OCI-LY7 (cell line): Measurements from ENCODE around the gene WDR46. TPM values are rescaled to one million over a fixed set of nuclear protein-coding genes. Genes with fewer than 3 reads are reported as not detected.

Experiments
- Bru-seq: library from RNA; stranded (reverse); fragments of 400-500 nt; gene quantifications from one replicate; lab custom pipeline; 2021; lab: Mats Ljungman, UMichigan
- BruChase-seq, 2 experiments: library from RNA; stranded (reverse); fragments of 400-500 nt; gene quantifications; one replicate each; lab custom pipeline; 2021; lab: Mats Ljungman, UMichigan
- BruUV-seq: library from RNA; stranded (reverse); fragments of 400-500 nt; replicated peaks from 2 replicates; lab custom pipeline; 2021; lab: Mats Ljungman, UMichigan
- CTCF ChIA-PET: fragments of 300-600 bp; sonication (Branson Sonifier 250); formaldehyde crosslinking; loops from one replicate; lab custom pipeline; 2022; ENCODE audit warnings: antibody characterized with exemption; ENCODE audit not compliant: unreplicated experiment; lab: Charles Lee
- POLR2A ChIA-PET: fragments of 300-600 bp; sonication (Branson Sonifier 250); formaldehyde crosslinking; loops from one replicate; lab custom pipeline; 2022; ENCODE audit warnings: antibody characterized with exemption; lab: Charles Lee
- DNase-seq: peaks from one replicate; pipeline ENCODE4 v3.0.0-alpha.2; 2015; ENCODE audit warnings: low spot score
- H2AFZ ChIP-seq: fragments of 200-600 bp; sonication (generic), shearing (Covaris generic); 2 replicates; pipeline ENCODE4 v1.6.1; 2014; ENCODE audit warnings: mild to moderate bottlenecking, antibody characterized with exemption, low read length, moderate library complexity
- H3K27ac ChIP-seq: fragments of 200-600 bp; sonication (generic); 2 replicates; pipeline ENCODE4 v1.5.1; 2014; ENCODE audit warnings: mixed run types, low read depth, mild to moderate bottlenecking, moderate library complexity, low read length, inconsistent platforms; ENCODE audit not compliant: poor library complexity, severe bottlenecking
- H3K36me3 ChIP-seq: fragments of 200-600 bp; sonication (generic); 2 replicates; pipeline ENCODE4 v1.6.1; 2014; ENCODE audit warnings: mild to moderate bottlenecking, antibody characterized with exemption, low read length, moderate library complexity, mixed read lengths; ENCODE audit not compliant: insufficient read depth
- H3K4me1 ChIP-seq: fragments of 200-600 bp; sonication (generic); 2 replicates; pipeline ENCODE4 v1.5.1; 2014; ENCODE audit warnings: mild to moderate bottlenecking, low read length; ENCODE audit not compliant: insufficient read depth, poor library complexity, severe bottlenecking
- H3K4me2 ChIP-seq: fragments of 200-600 bp; sonication (generic); 2 replicates; pipeline ENCODE4 v1.6.1; 2014; ENCODE audit warnings: mild to moderate bottlenecking, low read length
- H3K4me3 ChIP-seq: fragments of 200-600 bp; sonication (generic); 2 replicates; pipeline ENCODE4 v1.5.1; 2014; ENCODE audit warnings: mild to moderate bottlenecking, low read depth, low read length; ENCODE audit not compliant: poor library complexity, severe bottlenecking
- H3K79me2 ChIP-seq: fragments of 200-600 bp; sonication (generic); 2 replicates; pipeline ENCODE4 v1.6.1; 2016; ENCODE audit warnings: low read depth, mild to moderate bottlenecking, low read length, moderate library complexity, mixed read lengths; ENCODE audit not compliant: insufficient read depth
- H3K9me2 ChIP-seq: fragments of 200-600 bp; sonication (generic); 2 replicates; pipeline ENCODE4 v1.6.1; 2016; ENCODE audit warnings: mild to moderate bottlenecking, low read length, mixed read lengths; ENCODE audit not compliant: insufficient read depth
- H3K9me3 ChIP-seq: fragments of 200-600 bp; sonication (generic); 2 replicates; pipeline ENCODE4 v1.6.1; 2014; ENCODE audit warnings: mild to moderate bottlenecking, mixed run types, low read length, mixed read lengths
- H4K20me1 ChIP-seq: fragments of 200-600 bp; sonication (generic); 2 replicates; pipeline ENCODE4 v1.6.1; 2014; ENCODE audit warnings: mild to moderate bottlenecking, antibody characterized with exemption, low read length, moderate library complexity, mixed read lengths; ENCODE audit not compliant: insufficient read depth
- CTCF ChIP-seq: fragments of 200-600 bp; sonication (generic); conservative IDR thresholded peaks from 2 replicates; pipeline ENCODE4 v1.5.1; 2014; ENCODE audit warnings: mild to moderate bottlenecking, antibody characterized with exemption, low read length, moderate library complexity, mixed read lengths
- EZH2phosphoT487 ChIP-seq: fragments of 200-600 bp; sonication (generic); IDR thresholded peaks from 2 replicates; pipeline ENCODE4 v1.6.1; 2018; ENCODE audit warnings: low read depth, borderline replicate concordance, mild to moderate bottlenecking, mixed run types, antibody characterized with exemption, low read length, moderate library complexity, mixed read lengths
- intact Hi-C: fragments of 100-400 bp; cut with micrococcal nuclease; formaldehyde crosslinking; loops from one replicate; pipeline ENCODE4 v1.10.0; 2022; ENCODE audit not compliant: unreplicated experiment
- long read RNA-seq: library from polyadenylated mRNA; stranded (forward); transcript quantifications from one replicate; pipeline ENCODE4 v2.0.0, GENCODE V29; 2022
- total RNA-seq, 2 experiments: library from RNA; depleted of rRNA in 1 of 2; stranded (reverse); fragments of >200 nt in 1 of 2; shearing (Covaris generic) in 1 of 2; gene quantifications; 2 replicates each; pipeline ENCODE4 v1.2.3, GENCODE V29; 2014 to 2022

WDR46 gene, protein sequence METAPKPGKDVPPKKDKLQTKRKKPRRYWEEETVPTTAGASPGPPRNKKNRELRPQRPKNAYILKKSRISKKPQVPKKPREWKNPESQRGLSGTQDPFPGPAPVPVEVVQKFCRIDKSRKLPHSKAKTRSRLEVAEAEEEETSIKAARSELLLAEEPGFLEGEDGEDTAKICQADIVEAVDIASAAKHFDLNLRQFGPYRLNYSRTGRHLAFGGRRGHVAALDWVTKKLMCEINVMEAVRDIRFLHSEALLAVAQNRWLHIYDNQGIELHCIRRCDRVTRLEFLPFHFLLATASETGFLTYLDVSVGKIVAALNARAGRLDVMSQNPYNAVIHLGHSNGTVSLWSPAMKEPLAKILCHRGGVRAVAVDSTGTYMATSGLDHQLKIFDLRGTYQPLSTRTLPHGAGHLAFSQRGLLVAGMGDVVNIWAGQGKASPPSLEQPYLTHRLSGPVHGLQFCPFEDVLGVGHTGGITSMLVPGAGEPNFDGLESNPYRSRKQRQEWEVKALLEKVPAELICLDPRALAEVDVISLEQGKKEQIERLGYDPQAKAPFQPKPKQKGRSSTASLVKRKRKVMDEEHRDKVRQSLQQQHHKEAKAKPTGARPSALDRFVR
- total RNA-seq (2014; rRNA removed; shearing (Covaris generic)) (127 and 129 TPM in 2 replicates), total RNA-seq (2022) (71.4 and 83.3 TPM in 2 replicates), Bru-seq, nascent RNA (percentile 65 among the genes with signal in this experiment), BruChase-seq, experiment 1, labeled RNA remaining after a 6-hour chase (percentile 81 among the genes with signal in this experiment), BruChase-seq, experiment 2, labeled RNA remaining after a 2-hour chase (percentile 77 among the genes with signal in this experiment)
- long read RNA-seq, transcript WDR46-231 (15 exons, 2,358 nt) = major isoform, 114 of 145 reads
- long read RNA-seq, partial matches to known transcripts = 15 of 145 reads
- long read RNA-seq, other reads (novel, unspliced or antisense) = 16 of 145 reads

DNA sequence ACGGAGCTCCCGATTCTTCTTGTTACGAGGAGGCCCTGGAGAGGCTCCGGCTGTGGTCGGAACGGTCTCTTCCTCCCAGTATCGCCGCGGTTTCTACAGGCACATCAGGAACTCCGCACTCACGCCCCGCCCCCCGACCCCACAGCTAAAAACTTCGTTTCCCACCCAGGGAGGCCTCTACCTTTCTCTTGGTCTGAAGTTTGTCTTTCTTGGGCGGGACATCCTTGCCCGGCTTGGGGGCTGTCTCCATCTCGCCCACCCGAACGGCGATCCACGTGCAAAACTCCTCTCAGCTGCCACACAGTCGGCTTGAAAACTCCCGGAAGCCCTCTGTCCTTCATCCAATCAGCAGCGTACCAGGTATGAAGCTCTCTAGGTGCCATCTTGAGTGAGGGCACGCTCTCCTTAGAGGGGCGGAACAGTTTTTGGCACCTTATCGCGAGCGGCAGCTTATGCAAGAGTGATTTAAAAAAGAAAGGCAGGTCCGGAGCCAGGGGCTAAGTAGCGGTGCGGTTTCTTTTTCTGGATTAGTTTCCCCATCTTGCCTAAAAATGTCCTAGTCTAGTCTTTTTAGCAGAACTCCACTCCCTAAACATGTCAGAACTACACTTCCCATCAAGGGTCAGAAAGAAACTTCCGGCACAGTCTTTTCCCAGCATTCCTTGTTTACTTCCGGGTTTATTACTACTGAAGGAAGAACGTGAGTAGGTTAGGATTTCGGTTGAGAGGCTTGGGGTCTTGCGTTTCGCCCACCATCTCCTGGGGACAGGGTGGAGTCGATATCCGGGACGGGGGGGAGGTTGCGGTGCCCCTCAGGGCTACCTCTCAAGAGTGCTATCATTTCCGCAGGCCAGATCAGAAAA lies at the start of gene WDR46, which contains the start of gene PFDN6:
WDR46 (minus strand) TSS at position 319 of the 863 bp plus-strand sequence; CDS start at position 250, 69 bp downstream.
PFDN6 (plus strand) TSS at position 681 of the 863 bp plus-strand sequence. CDS start 256 bp downstream, outside the sequence.
- Histone ChIP-seq H3K27ac (peak within 1 kb of the TSS; percentile 46), H3K36me3 (peaks cover 72% of the 10 kb centered on the region), H3K9me3 (no peaks in the 10 kb centered on the region), H4K20me1 (no peaks in the 10 kb centered on the region), H2AFZ (peak within 1 kb of the TSS; percentile 91), H3K4me3 (peak within 1 kb of the TSS; percentile 86), H3K79me2 (peaks cover 31% of the 10 kb centered on the region; the same call in 1 of the 2 replicates), H3K4me2 (peak within 1 kb of the TSS; percentile 87), H3K4me1 (peaks cover 24% of the 10 kb centered on the region), H3K9me2 (no peaks in the 10 kb centered on the region)
- CTCF ChIA-PET = interaction anchor here (0.5 to 1.6 kb wide), 2 partner anchors 9 to 11 kb away, joined by 3 read pairs; partner anchors contain the start of gene RGL2
- intact Hi-C loops = no loop called here
- BruUV-seq = no TSS peak
- POLR2A ChIA-PET = interaction anchor here (1.1 to 3.0 kb wide), 5 partner anchors 8 to 29 kb away, joined by 3 to 19 read pairs (median 8); partner anchors contain the start of genes B3GALT4, RGL2, RPS18 and VPS52
- DNase-seq = peak; percentile 92
- TF ChIP-seq CTCF (no peak), EZH2phosphoT487 (no peak)

DNA sequence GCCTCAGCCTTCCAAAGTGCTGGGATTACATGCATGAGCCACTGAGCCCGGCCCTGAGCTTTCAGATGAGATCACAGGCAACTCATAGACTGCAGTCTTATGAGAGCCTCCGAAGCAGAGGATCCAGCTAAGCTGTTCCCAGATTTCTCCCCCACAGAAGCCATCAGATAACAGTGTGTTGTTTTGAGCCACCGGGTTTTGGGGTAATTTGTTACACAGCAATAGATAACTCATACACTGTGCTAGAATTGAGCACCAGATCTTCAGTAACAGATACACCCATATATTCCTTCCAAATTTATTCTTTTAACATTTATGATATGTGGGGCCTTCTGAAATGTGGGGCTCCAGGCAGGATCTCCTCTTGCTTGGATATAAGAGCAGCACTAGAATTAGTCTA lies 47.5 kb upstream of the WDR46 start:
- ChIA-PET POLR2A (interaction anchor here (2.0 kb wide), 2 partner anchors 11 to 19 kb away, joined by 6 to 21 read pairs; partner anchors contain the start of gene ZBTB22), CTCF (no interaction called here)
- no peak overlapping the region for H2AFZ ChIP-seq

More for the DNA sequence above, 47.5 kb upstream of the WDR46 start:
- intact Hi-C loops = no loop called here
- H4K20me1 ChIP-seq = no peaks in the 10 kb centered on the region
- no peak overlapping the region for H3K4me3 ChIP-seq
- no peaks in the 10 kb centered on the region for H3K9me3 ChIP-seq
- no peak overlapping the region for H3K4me2 ChIP-seq
- no TSS peak for BruUV-seq
- no peaks in the 10 kb centered on the region for H3K9me2 ChIP-seq
- H3K27ac ChIP-seq = no peak overlapping the region
- DNase-seq = no peak
- H3K79me2 ChIP-seq = no peaks in the 10 kb centered on the region
- H3K4me1 ChIP-seq = peaks cover 27% of the 10 kb centered on the region
- TF ChIP-seq CTCF = no peak
- no peak for TF ChIP-seq EZH2phosphoT487
- H3K36me3 ChIP-seq = no peaks in the 10 kb centered on the region
